Measurements from ENCODE around the gene ICAM1. TPM values are rescaled to one million over a fixed set of nuclear protein-coding genes. Genes with fewer than 3 reads are reported as not detected.

ICAM1 gene
- total and polyA plus RNA-seq, 2 of the 13 experiments (the other 11 are each of a cell fraction or from before 2014, with no cell fraction given): 37.9 to 98.4 TPM

DNA sequence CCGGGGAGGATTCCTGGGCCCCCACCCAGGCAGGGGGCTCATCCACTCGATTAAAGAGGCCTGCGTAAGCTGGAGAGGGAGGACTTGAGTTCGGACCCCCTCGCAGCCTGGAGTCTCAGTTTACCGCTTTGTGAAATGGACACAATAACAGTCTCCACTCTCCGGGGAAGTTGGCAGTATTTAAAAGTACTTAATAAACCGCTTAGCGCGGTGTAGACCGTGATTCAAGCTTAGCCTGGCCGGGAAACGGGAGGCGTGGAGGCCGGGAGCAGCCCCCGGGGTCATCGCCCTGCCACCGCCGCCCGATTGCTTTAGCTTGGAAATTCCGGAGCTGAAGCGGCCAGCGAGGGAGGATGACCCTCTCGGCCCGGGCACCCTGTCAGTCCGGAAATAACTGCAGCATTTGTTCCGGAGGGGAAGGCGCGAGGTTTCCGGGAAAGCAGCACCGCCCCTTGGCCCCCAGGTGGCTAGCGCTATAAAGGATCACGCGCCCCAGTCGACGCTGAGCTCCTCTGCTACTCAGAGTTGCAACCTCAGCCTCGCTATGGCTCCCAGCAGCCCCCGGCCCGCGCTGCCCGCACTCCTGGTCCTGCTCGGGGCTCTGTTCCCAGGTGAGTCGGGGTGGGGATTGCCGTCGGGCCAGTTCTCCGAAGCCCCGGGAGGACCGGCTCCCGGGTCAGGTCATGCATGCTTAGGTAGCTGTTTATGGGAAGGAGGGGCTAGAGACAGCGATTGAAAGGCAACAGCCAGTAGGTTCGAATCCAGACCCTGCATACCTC lies at the start of gene ICAM1 (continued):
- TF ChIP-seq, protein P1, sequence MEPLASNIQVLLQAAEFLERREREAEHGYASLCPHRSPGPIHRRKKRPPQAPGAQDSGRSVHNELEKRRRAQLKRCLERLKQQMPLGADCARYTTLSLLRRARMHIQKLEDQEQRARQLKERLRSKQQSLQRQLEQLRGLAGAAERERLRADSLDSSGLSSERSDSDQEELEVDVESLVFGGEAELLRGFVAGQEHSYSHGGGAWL (CRISPR knock-in tag; IDR thresholded peaks at IDR 0.05): peak; percentile 94
- TF ChIP-seq REPIN1 (CRISPR knock-in tag; IDR thresholded peaks at IDR 0.05; ENCODE audit: borderline replicate concordance, low read depth) (no peak; the same call in 1 of the 2 replicates), FOXA1 (IDR thresholded peaks at IDR 0.05) (no peak), FOXA1 (CRISPR knock-in tag; IDR thresholded peaks at IDR 0.05) (no peak; the same call in 1 of the 2 replicates), PRPF4 (IDR thresholded peaks at IDR 0.05; ENCODE audit: low read depth, low read length, poor library complexity, severe bottlenecking) (no peak), ZNF101 (CRISPR knock-in tag; IDR thresholded peaks at IDR 0.05; ENCODE audit: borderline replicate concordance, low read depth) (no peak), SUZ12 (IDR thresholded peaks at IDR 0.05; ENCODE audit: low read depth, low read length) (no peak), HDAC1 (CRISPR knock-in tag; IDR thresholded peaks at IDR 0.05) (peak; percentile 91), ZNF7 (CRISPR knock-in tag; IDR thresholded peaks at IDR 0.05) (peak; percentile 40), ZKSCAN1 (IDR thresholded peaks at IDR 0.05; ENCODE audit: low read length) (no peak), SMARCC2 (IDR thresholded peaks at IDR 0.05) (no peak), RARA (CRISPR knock-in tag; IDR thresholded peaks at IDR 0.05) (peak; percentile 87), POLR2A (IDR thresholded peaks at IDR 0.05; ENCODE audit: insufficient read depth in 1 of 2, low read depth in 2 of 2, low read length in 2 of 2) (peak; percentile 96 to 98), IKZF1 (IDR thresholded peaks at IDR 0.05) (no peak), RFX5 (IDR thresholded peaks at IDR 0.05; ENCODE audit: low read depth, low read length) (no peak), MED1 (CRISPR knock-in tag; IDR thresholded peaks at IDR 0.05) (peak; percentile 92)
- TF ChIP-seq, protein P2, sequence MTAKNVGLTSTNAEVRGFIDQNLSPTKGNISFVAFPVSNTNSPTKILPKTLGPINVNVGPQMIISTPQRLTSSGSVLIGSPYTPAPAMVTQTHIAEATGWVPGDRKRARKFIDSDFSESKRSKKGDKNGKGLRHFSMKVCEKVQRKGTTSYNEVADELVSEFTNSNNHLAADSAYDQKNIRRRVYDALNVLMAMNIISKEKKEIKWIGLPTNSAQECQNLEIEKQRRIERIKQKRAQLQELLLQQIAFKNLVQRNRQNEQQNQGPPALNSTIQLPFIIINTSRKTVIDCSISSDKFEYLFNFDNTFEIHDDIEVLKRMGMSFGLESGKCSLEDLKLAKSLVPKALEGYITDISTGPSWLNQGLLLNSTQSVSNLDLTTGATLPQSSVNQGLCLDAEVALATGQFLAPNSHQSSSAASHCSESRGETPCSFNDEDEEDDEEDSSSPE (CRISPR knock-in tag; IDR thresholded peaks at IDR 0.05): peak; percentile 89
- TF ChIP-seq, protein P3, sequence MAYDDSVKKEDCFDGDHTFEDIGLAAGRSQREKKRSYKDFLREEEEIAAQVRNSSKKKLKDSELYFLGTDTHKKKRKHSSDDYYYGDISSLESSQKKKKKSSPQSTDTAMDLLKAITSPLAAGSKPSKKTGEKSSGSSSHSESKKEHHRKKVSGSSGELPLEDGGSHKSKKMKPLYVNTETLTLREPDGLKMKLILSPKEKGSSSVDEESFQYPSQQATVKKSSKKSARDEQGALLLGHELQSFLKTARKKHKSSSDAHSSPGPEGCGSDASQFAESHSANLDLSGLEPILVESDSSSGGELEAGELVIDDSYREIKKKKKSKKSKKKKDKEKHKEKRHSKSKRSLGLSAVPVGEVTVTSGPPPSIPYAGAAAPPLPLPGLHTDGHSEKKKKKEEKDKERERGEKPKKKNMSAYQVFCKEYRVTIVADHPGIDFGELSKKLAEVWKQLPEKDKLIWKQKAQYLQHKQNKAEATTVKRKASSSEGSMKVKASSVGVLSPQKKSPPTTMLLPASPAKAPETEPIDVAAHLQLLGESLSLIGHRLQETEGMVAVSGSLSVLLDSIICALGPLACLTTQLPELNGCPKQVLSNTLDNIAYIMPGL (CRISPR knock-in tag; IDR thresholded peaks at IDR 0.05; ENCODE audit: borderline replicate concordance in 1 of 2, low read depth in 1 of 2): 0 out of 4 replicates have a peak, but pooled peaks of 1 of the 2 experiments have one; percentile 83
- TF ChIP-seq, protein P4, sequence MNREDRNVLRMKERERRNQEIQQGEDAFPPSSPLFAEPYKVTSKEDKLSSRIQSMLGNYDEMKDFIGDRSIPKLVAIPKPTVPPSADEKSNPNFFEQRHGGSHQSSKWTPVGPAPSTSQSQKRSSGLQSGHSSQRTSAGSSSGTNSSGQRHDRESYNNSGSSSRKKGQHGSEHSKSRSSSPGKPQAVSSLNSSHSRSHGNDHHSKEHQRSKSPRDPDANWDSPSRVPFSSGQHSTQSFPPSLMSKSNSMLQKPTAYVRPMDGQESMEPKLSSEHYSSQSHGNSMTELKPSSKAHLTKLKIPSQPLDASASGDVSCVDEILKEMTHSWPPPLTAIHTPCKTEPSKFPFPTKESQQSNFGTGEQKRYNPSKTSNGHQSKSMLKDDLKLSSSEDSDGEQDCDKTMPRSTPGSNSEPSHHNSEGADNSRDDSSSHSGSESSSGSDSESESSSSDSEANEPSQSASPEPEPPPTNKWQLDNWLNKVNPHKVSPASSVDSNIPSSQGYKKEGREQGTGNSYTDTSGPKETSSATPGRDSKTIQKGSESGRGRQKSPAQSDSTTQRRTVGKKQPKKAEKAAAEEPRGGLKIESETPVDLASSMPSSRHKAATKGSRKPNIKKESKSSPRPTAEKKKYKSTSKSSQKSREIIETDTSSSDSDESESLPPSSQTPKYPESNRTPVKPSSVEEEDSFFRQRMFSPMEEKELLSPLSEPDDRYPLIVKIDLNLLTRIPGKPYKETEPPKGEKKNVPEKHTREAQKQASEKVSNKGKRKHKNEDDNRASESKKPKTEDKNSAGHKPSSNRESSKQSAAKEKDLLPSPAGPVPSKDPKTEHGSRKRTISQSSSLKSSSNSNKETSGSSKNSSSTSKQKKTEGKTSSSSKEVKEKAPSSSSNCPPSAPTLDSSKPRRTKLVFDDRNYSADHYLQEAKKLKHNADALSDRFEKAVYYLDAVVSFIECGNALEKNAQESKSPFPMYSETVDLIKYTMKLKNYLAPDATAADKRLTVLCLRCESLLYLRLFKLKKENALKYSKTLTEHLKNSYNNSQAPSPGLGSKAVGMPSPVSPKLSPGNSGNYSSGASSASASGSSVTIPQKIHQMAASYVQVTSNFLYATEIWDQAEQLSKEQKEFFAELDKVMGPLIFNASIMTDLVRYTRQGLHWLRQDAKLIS (CRISPR knock-in tag; IDR thresholded peaks at IDR 0.05): no peak
- TF ChIP-seq, protein P5, sequence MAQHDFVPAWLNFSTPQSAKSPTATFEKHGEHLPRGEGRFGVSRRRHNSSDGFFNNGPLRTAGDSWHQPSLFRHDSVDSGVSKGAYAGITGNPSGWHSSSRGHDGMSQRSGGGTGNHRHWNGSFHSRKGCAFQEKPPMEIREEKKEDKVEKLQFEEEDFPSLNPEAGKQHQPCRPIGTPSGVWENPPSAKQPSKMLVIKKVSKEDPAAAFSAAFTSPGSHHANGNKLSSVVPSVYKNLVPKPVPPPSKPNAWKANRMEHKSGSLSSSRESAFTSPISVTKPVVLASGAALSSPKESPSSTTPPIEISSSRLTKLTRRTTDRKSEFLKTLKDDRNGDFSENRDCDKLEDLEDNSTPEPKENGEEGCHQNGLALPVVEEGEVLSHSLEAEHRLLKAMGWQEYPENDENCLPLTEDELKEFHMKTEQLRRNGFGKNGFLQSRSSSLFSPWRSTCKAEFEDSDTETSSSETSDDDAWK (CRISPR knock-in tag; IDR thresholded peaks at IDR 0.05): no peak
- TF ChIP-seq, protein P6, sequence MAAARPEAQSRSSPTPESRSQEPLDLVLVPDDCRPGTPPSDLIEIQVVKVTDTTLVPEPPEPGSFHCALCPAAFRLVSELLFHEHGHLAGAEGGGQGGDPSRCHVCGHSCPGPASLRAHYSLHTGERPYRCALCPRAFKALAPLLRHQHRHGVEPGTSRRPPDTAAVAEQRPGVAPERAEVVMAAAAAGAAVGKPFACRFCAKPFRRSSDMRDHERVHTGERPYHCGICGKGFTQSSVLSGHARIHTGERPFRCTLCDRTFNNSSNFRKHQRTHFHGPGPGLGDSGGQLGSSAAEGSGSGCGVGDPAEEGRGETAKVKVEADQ (CRISPR knock-in tag; IDR thresholded peaks at IDR 0.05; ENCODE audit: borderline replicate concordance): 0 out of 2 replicates have a peak, but pooled peaks have one; percentile 37

Data from HepG2 (cell line).